T-cell (primary cell): ENCODE measurements around the gene SPRTN. TPM values are rescaled to one million over a fixed set of nuclear protein-coding genes. Genes with fewer than 3 reads are reported as not detected.

Experiments
- ATAC-seq, 4 experiments: fragments of 200-7000 bp in 3 of 4; fragments of 150-1000 bp in 1 of 4; cut with Tn5 transposase; replicated peaks in 1 of 4; 1 replicate in 3 of 4; 2 replicates in 1 of 4; pipeline ENCODE4 v1.10.0; 2021; ENCODE audit warnings: moderate library complexity in 3 of 4, mild to moderate bottlenecking in 2 of 4, moderate number of reproducible peaks in 1 of 4
- CTCF ChIA-PET, 2 donors: fragments of 300-600 bp; sonication (Branson Sonifier 250); formaldehyde crosslinking; loops; one replicate each; lab custom pipeline; 2022; ENCODE audit warnings: antibody characterized with exemption in 2 of 2; lab: Charles Lee
- POLR2A ChIA-PET, 2 donors: fragments of 300-600 bp; sonication (Branson Sonifier 250); formaldehyde crosslinking; loops; one replicate each; lab custom pipeline; 2022; ENCODE audit warnings: antibody characterized with exemption in 2 of 2; lab: Charles Lee
- DNase-seq, 35 experiments: peaks; one replicate each; pipeline versions ENCODE4 v3.0.0 to v3.0.0-alpha.2; 2013 to 2023
- H3K27ac ChIP-seq: one replicate; pipeline ENCODE4 v1.5.1; 2013; ENCODE audit warnings: low read length
- H3K27me3 ChIP-seq, 2 experiments: replicated peaks in 1 of 2; 1 replicate in 1 of 2; 2 replicates in 1 of 2; pipeline versions ENCODE4 v1.6.1 to v1.7.0; 2013; ENCODE audit warnings: low read length in 1 of 2, mixed read lengths in 1 of 2; ENCODE audit not compliant: control insufficient read depth in 2 of 2, insufficient read depth in 2 of 2; ENCODE audit errors: extremely low read depth in 1 of 2
- H3K36me3 ChIP-seq, 2 donors: 1 replicate in 1 of 2; 2 replicates in 1 of 2; pipeline versions ENCODE4 v1.6.1 to v1.7.0; 2013; ENCODE audit warnings: low read length in 1 of 2; ENCODE audit not compliant: control insufficient read depth in 2 of 2, insufficient read depth in 1 of 2; ENCODE audit errors: extremely low read depth in 1 of 2
- H3K4me1 ChIP-seq, 2 experiments: 1 replicate in 1 of 2; 2 replicates in 1 of 2; pipeline versions ENCODE4 v1.6.1 to v1.7.0; 2013; ENCODE audit warnings: low read length in 2 of 2, mixed read lengths in 1 of 2; ENCODE audit not compliant: insufficient read depth in 2 of 2, control insufficient read depth in 1 of 2; ENCODE audit errors: extremely low read depth in 1 of 2
- H3K4me3 ChIP-seq, 2 donors: 1 replicate in 1 of 2; 2 replicates in 1 of 2; pipeline versions ENCODE4 v1.5.1 to v1.7.0; 2013; ENCODE audit warnings: mild to moderate bottlenecking in 2 of 2, low read length in 1 of 2, moderate library complexity in 1 of 2; ENCODE audit not compliant: control insufficient read depth in 1 of 2; ENCODE audit errors: extremely low read depth in 1 of 2
- H3K9me3 ChIP-seq: 2 replicates; pipeline ENCODE4 v1.7.0; 2013
- H3K27ac Mint-ChIP-seq, 2 donors: one replicate each; pipeline ENCODE4 v1.8.0; 2020 to 2021; ENCODE audit warnings: mild to moderate bottlenecking in 2 of 2, mixed read lengths in 2 of 2
- H3K27me3 Mint-ChIP-seq, 2 donors: one replicate each; pipeline ENCODE4 v1.8.0; 2021 to 2022; ENCODE audit warnings: mixed read lengths in 2 of 2
- H3K36me3 Mint-ChIP-seq: one replicate; pipeline ENCODE4 v1.8.0; 2021; ENCODE audit warnings: mixed read lengths
- H3K4me1 Mint-ChIP-seq, 3 donors: one replicate each; pipeline ENCODE4 v1.8.0; 2020 to 2022; ENCODE audit warnings: mixed read lengths in 3 of 3, mild to moderate bottlenecking in 1 of 3
- H3K4me3 Mint-ChIP-seq, 3 donors: one replicate each; pipeline ENCODE4 v1.8.0; 2020 to 2022; ENCODE audit warnings: mild to moderate bottlenecking in 3 of 3, mixed read lengths in 3 of 3, moderate library complexity in 3 of 3
- H3K9me3 Mint-ChIP-seq, 3 donors: one replicate each; pipeline ENCODE4 v1.8.0; 2020 to 2022; ENCODE audit warnings: mixed read lengths in 3 of 3
- WGBS: methylation state at CpG from one replicate; pipeline ENCODE4 v1.1.5; 2013; ENCODE audit warnings: missing lambda C conversion rate; ENCODE audit not compliant: insufficient coverage; 5-methylcytosine and 5-hydroxymethylcytosine counted together
- total RNA-seq, 35 experiments: library from RNA in 6 of 35; stranded (reverse) in 6 of 35; fragments of 120-200 nt in 1 of 35; gene quantifications; one replicate each; pipeline versions ENCODE4 v1.2.1 to v1.2.4 and lab custom pipeline; 2013 to 2026

Gene SPRTN
- total RNA-seq, 5 donors from 2014 or later (not counting 1 experiment from before 2014, with no cell fraction given) = 12.6 to 28.9 (median 18.2) TPM

DNA sequence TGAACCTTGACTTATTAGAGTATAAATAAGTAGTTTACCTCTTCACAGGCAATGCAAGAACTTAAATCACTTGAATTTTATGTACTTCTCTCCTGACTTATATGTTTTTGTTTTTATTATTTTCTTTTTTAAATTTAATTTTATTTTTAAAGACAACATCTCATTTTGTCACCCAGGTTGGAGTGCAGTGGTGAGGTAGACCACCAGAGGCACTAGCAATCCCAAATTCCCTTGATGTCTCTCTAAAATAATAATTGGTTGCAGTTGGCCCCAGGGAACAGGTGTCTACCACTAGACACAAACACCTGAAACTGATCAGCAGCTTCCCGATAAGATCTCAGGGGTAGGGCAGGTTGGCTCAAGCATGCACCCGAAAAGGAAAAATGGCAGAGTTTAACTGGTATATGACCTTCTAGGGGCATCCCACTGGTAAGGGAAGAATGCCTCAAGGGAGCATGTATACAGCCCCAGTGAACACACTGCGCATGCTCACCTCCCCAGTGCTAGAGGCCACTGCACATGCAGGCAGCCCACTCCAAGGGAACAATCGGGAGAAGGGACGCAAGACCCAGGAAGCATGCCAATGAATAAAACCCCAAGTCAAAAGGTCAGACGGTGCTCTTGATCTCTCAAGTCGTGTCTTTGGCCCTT lies 15.1 kb upstream of the SPRTN start:
- no peaks in the 10 kb centered on the region for H3K9me3 ChIP-seq
- no peak overlapping the region for H3K4me3 ChIP-seq
- POLR2A ChIA-PET = no interaction called here
- no peaks in the 10 kb centered on the region for H3K9me3 Mint-ChIP-seq
- no peaks in the 10 kb centered on the region for H3K36me3 Mint-ChIP-seq
- no peaks in the 10 kb centered on the region for H3K27me3 Mint-ChIP-seq
- H3K4me1 ChIP-seq = no peaks in the 10 kb centered on the region
- no peaks in the 10 kb centered on the region for H3K36me3 ChIP-seq
- DNase-seq (no peak), ATAC-seq (no peak)
- H3K27me3 ChIP-seq = no peaks in the 10 kb centered on the region
- no peak overlapping the region for H3K27ac Mint-ChIP-seq
- CTCF ChIA-PET = no interaction called here
- no peak overlapping the region for H3K4me3 Mint-ChIP-seq
- WGBS = 87% methylated on average over 6 of the region's 7 CpGs
- no peak overlapping the region for H3K27ac ChIP-seq
- no peaks in the 10 kb centered on the region for H3K4me1 Mint-ChIP-seq

DNA sequence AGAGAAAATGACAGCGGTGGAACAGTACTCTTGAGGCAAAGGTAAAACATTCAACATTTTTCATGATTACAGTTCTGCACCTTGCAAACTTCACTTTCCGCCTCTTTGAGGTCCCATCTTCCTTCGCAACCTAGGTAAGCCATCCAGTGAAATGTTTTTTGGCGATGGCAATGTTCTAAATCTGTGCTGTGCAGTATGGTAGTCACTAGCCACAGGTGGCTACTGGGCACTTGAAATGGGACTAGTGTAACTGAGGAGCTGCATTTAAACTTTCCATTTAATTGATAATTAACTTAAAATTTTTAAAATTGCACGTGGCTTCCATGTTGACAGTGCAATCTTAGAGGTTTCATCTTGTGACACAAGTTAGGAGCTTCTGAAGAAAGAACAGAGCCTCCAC lies 13.4 kb upstream of the SPRTN start:
- H3K9me3 ChIP-seq = no peaks in the 10 kb centered on the region
- WGBS = no CpG with 5 or more reads among the region's 5 CpGs
- no peak for ATAC-seq
- Mint-ChIP-seq H3K9me3 (no peaks in the 10 kb centered on the region), H3K27ac (no peak overlapping the region), H3K4me1 (peaks cover 0 to 7% (median 3%) of the 10 kb centered on the region in 3 donors), H3K4me3 (no peak overlapping the region), H3K36me3 (peaks cover 3% of the 10 kb centered on the region), H3K27me3 (no peaks in the 10 kb centered on the region)
- POLR2A ChIA-PET = interaction anchor here in 1 of 2 donors (0.5 kb wide), 1 partner anchor 227 kb away, joined by 4 read pairs; no protein-coding TSS in a partner anchor
- no peaks in the 10 kb centered on the region for H3K27me3 ChIP-seq
- no peak overlapping the region for H3K4me3 ChIP-seq
- no peaks in the 10 kb centered on the region for H3K4me1 ChIP-seq
- no peaks in the 10 kb centered on the region for H3K36me3 ChIP-seq
- no peak for DNase-seq
- no peak overlapping the region for H3K27ac ChIP-seq
- CTCF ChIA-PET = no interaction called here

DNA sequence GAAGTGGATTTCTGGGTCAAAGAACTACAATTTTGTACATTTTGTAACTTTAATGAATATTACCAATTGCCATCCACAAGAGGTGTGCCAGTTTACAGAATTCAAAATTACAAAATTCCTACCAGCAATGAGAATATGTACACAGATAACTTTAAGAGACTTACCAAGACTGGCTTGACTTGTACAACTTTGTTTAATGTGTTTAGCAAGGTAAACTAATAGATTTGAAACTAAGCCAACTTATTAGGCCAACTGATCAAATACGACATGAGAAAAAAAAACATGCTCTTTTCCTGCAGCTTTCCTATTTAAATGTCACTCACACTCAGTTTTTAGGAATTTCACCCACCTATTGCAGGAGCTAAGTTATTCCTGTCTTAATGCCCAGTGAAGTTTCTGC lies 11.8 kb upstream of the SPRTN start:
- ChIA-PET CTCF (no interaction called here), POLR2A (no interaction called here)
- no peaks in the 10 kb centered on the region for H3K4me1 ChIP-seq
- no peaks in the 10 kb centered on the region for H3K27me3 Mint-ChIP-seq
- DNase-seq = no peak
- H3K4me3 ChIP-seq = no peak overlapping the region
- no peak for ATAC-seq
- H3K4me1 Mint-ChIP-seq = peaks cover 0 to 15% (median 10%) of the 10 kb centered on the region in 3 donors
- no peaks in the 10 kb centered on the region for H3K9me3 ChIP-seq
- H3K27ac Mint-ChIP-seq = no peak overlapping the region
- no peaks in the 10 kb centered on the region for H3K9me3 Mint-ChIP-seq
- WGBS = 75% methylated on average over 1 of the region's 1 CpG
- no peak overlapping the region for H3K4me3 Mint-ChIP-seq
- no peak overlapping the region for H3K27ac ChIP-seq
- no peaks in the 10 kb centered on the region for H3K36me3 ChIP-seq
- H3K36me3 Mint-ChIP-seq = peaks cover 4% of the 10 kb centered on the region
- H3K27me3 ChIP-seq = no peaks in the 10 kb centered on the region

DNA sequence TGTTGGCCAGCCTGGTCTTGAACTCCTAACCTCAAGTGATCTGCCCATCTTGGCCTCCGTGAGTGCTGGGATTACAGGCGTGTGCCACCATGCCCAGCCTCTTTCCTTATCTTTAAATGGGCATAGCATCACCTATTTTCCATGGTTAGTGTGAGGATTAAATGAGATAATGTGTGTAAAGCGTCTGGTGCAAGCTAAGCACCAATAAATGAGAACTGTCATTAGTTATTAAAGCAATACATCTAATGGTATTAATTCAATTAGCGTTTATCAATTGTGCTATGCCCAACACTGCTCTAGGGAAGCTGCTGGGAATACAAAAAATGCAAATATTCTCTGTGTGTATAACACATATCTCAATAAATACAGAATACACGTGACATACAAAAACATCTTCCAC lies 10.5 kb upstream of the SPRTN start:
- no peaks in the 10 kb centered on the region for H3K27me3 ChIP-seq
- H3K4me1 ChIP-seq = no peaks in the 10 kb centered on the region
- H3K4me3 ChIP-seq = no peak overlapping the region
- H3K36me3 ChIP-seq = no peaks in the 10 kb centered on the region
- H3K4me3 Mint-ChIP-seq = no peak overlapping the region
- CTCF ChIA-PET = no interaction called here
- no CpG with 5 or more reads among the region's 5 CpGs for WGBS
- peaks cover 0 to 5% (median 0%) of the 10 kb centered on the region in 3 donors for H3K9me3 Mint-ChIP-seq
- no peak overlapping the region for H3K27ac Mint-ChIP-seq
- ATAC-seq (no peak), DNase-seq (no peak)
- no peak overlapping the region for H3K27ac ChIP-seq
- POLR2A ChIA-PET = no interaction called here
- H3K36me3 Mint-ChIP-seq = peaks cover 12% of the 10 kb centered on the region
- no peaks in the 10 kb centered on the region for H3K9me3 ChIP-seq
- no peaks in the 10 kb centered on the region for H3K27me3 Mint-ChIP-seq
- H3K4me1 Mint-ChIP-seq = peaks cover 0 to 24% (median 19%) of the 10 kb centered on the region in 3 donors

DNA sequence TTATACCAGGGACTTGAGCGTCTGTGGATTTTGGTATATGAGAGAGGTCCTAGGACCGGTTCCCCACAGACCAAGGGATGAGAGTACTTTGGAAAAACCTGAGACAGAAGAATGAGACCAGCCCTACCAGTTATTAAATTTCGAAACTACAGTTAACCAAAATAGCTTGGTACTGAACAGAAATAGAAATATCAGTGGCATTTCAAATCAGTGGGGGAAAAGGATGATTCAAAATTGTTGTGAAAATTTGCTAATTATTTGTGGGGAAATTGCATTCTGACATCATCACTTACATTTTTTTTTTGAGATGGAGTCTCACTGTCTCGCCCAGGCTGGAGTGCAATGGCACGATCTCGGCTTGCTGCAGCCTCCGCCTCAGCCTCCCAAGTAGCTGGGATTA lies 8.6 kb upstream of the SPRTN start:
- H3K9me3 Mint-ChIP-seq = peaks cover 0 to 5% (median 0%) of the 10 kb centered on the region in 3 donors
- Histone ChIP-seq H3K27ac (no peak overlapping the region), H3K4me1 (peaks cover 2 to 4% of the 10 kb centered on the region in 2 experiments), H3K9me3 (no peaks in the 10 kb centered on the region), H3K36me3 (peaks cover 0 to 2% of the 10 kb centered on the region in 2 donors), H3K4me3 (no peak overlapping the region), H3K27me3 (no peaks in the 10 kb centered on the region)
- WGBS = no CpG with 5 or more reads among the region's 7 CpGs
- H3K4me1 Mint-ChIP-seq = peaks cover 6 to 43% (median 37%) of the 10 kb centered on the region in 3 donors
- no peaks in the 10 kb centered on the region for H3K27me3 Mint-ChIP-seq
- peaks cover 19% of the 10 kb centered on the region for H3K36me3 Mint-ChIP-seq
- ATAC-seq (no peak), DNase-seq (no peak)
- ChIA-PET CTCF (no interaction called here), POLR2A (no interaction called here)
- H3K27ac Mint-ChIP-seq = no peak overlapping the region
- no peak overlapping the region for H3K4me3 Mint-ChIP-seq

DNA sequence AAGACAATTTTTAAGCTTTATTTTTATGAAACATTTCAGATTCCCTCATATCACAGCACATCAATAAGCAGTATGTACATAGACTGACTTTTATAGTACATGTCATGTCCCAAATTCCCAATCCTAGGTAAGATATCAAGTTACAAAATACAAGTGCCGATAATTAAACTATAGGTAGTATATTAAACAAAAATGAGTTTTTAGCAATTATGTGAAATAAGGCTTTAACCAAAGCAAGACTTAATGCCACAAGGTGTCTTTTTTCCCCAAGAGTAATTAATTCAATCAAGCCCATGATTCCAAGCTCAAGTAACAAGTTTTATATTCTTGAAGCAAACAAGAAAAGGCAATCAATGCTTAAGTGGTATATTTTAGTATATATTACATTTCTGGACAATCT lies 5.3 kb upstream of the SPRTN start:
- H3K36me3 ChIP-seq = peaks cover 0 to 6% of the 10 kb centered on the region in 2 donors
- Mint-ChIP-seq H3K4me1 (peaks cover 34 to 71% (median 64%) of the 10 kb centered on the region in 3 donors), H3K4me3 (no peak overlapping the region), H3K27me3 (peaks cover 0 to 2% of the 10 kb centered on the region in 2 donors), H3K9me3 (peaks cover 0 to 5% (median 2%) of the 10 kb centered on the region in 3 donors), H3K27ac (no peak overlapping the region), H3K36me3 (peaks cover 34% of the 10 kb centered on the region)
- WGBS = no CpG with 5 or more reads among the region's 1 CpG
- peaks cover 23 to 24% of the 10 kb centered on the region in 2 experiments for H3K4me1 ChIP-seq
- no peak for DNase-seq
- no peak for ATAC-seq
- no peak overlapping the region for H3K4me3 ChIP-seq
- no peaks in the 10 kb centered on the region for H3K27me3 ChIP-seq
- H3K27ac ChIP-seq = no peak overlapping the region
- H3K9me3 ChIP-seq = no peaks in the 10 kb centered on the region
- POLR2A ChIA-PET = no interaction called here
- CTCF ChIA-PET = no interaction called here
